ENCODE results near the gene ASF1B. TPM values are rescaled to one million over a fixed set of nuclear protein-coding genes. Genes with fewer than 3 reads are reported as not detected.
A peak's percentile ranks its signal among the peaks of the same experiment; 100 is the strongest.
"Not testable (repeated sequence)": the region's sequence is repeated elsewhere in the genome, so short reads cannot be mapped to it uniquely, and the experiment has no call there.

Gene ASF1B
- total and polyA plus RNA-seq, 4 donors, result 2.4 to 5.9 (median 3.8) TPM

- ATAC-seq (ENCODE audit: insufficient read depth, low FRiP score), result no peak
- 49 to 68% methylated on average over 11 to 14 of the region's 14 CpGs for WGBS, 2 donors
- H3K36me3 ChIP-seq (ENCODE audit: control insufficient read depth in 4 of 4, insufficient read depth in 4 of 4, low read length in 4 of 4), result peaks cover 0 to 2% (median 0%) of the 10 kb centered on the region in 4 donors
- H3K4me3 ChIP-seq, result no peak overlapping the region
- H3K9me3 ChIP-seq (ENCODE audit: control insufficient read depth in 4 of 4, insufficient read depth in 3 of 4, low read length in 3 of 4), result no peaks in the 10 kb centered on the region
- TF ChIP-seq, protein P1, sequence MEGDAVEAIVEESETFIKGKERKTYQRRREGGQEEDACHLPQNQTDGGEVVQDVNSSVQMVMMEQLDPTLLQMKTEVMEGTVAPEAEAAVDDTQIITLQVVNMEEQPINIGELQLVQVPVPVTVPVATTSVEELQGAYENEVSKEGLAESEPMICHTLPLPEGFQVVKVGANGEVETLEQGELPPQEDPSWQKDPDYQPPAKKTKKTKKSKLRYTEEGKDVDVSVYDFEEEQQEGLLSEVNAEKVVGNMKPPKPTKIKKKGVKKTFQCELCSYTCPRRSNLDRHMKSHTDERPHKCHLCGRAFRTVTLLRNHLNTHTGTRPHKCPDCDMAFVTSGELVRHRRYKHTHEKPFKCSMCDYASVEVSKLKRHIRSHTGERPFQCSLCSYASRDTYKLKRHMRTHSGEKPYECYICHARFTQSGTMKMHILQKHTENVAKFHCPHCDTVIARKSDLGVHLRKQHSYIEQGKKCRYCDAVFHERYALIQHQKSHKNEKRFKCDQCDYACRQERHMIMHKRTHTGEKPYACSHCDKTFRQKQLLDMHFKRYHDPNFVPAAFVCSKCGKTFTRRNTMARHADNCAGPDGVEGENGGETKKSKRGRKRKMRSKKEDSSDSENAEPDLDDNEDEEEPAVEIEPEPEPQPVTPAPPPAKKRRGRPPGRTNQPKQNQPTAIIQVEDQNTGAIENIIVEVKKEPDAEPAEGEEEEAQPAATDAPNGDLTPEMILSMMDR (IDR thresholded peaks at IDR 0.05; ENCODE audit: control extremely low read depth, extremely low read depth), result no peak
- DNase-seq, result peak; percentile 44 to 73 (median 62)
- H3K27ac ChIP-seq (ENCODE audit: low read depth in 1 of 2, low read length in 1 of 2), result no peak overlapping the region
- no peak overlapping the region for H3K9ac ChIP-seq (ENCODE audit: insufficient read depth in 1 of 2, low read length in 2 of 2)
- H3K4me1 ChIP-seq (ENCODE audit: control insufficient read depth in 5 of 5, insufficient read depth in 5 of 5, low read length in 5 of 5), result peaks cover 0 to 6% (median 0%) of the 10 kb centered on the region in 5 donors
- no peaks in the 10 kb centered on the region for H3K27me3 ChIP-seq (ENCODE audit: control insufficient read depth in 3 of 3, insufficient read depth in 3 of 3, low read length in 2 of 3)
Observed at GRCh38 chr19:14183741-14184350, 47.5 kb upstream of the ASF1B start.

GRCh38 chr19:14182476-14182875 is 46.1 kb upstream of the ASF1B start:
- no peak overlapping the region for H3K27ac ChIP-seq (ENCODE audit: low read depth in 1 of 2, low read length in 1 of 2)
- H3K9ac ChIP-seq (ENCODE audit: insufficient read depth in 1 of 2, low read length in 2 of 2), result no peak overlapping the region
- ATAC-seq (ENCODE audit: insufficient read depth, low FRiP score), result no peak
- no peaks in the 10 kb centered on the region for H3K27me3 ChIP-seq (ENCODE audit: control insufficient read depth in 3 of 3, insufficient read depth in 3 of 3, low read length in 2 of 3)
- H3K4me3 ChIP-seq, result no peak overlapping the region
- 90 to 95% methylated on average over 8 of the region's 8 CpGs for WGBS, 2 donors
- no peak for DNase-seq
- H3K9me3 ChIP-seq (ENCODE audit: control insufficient read depth in 4 of 4, insufficient read depth in 3 of 4, low read length in 3 of 4), result no peaks in the 10 kb centered on the region
- TF ChIP-seq, protein P1 (IDR thresholded peaks at IDR 0.05; ENCODE audit: control extremely low read depth, extremely low read depth), result no peak
- H3K36me3 ChIP-seq (ENCODE audit: control insufficient read depth in 4 of 4, insufficient read depth in 4 of 4, low read length in 4 of 4), result peaks cover 0 to 4% (median 0%) of the 10 kb centered on the region in 4 donors
- H3K4me1 ChIP-seq (ENCODE audit: control insufficient read depth in 5 of 5, insufficient read depth in 5 of 5, low read length in 5 of 5), result peaks cover 0 to 6% (median 0%) of the 10 kb centered on the region in 5 donors

DNA sequence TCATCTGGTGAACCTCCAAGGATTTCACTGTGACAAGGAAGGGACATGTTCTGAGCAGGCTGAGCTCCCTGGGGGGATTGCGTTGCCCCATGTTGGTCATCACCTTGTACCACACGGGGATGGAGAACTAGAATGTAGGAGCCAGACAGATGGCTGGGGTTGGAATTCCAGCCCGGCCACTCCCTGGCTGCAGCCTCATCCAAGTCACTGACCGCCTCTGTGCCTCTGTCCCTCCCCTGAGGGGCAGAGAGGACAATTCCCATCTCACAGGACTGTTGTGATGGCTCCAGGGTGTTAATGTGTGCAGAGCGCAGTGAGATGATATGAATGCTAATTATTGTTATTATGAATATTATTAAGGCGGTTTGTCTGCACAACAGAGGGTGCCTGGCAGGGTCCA is 45.5 kb upstream of the ASF1B start:
- H3K9me3 ChIP-seq (ENCODE audit: control insufficient read depth in 4 of 4, insufficient read depth in 3 of 4, low read length in 3 of 4), result no peaks in the 10 kb centered on the region
- H3K4me1 ChIP-seq (ENCODE audit: control insufficient read depth in 5 of 5, insufficient read depth in 5 of 5, low read length in 5 of 5), result peaks cover 0 to 6% (median 0%) of the 10 kb centered on the region in 5 donors
- WGBS, 2 donors, result 94 to 96% methylated on average over 6 of the region's 6 CpGs
- no peak overlapping the region for H3K4me3 ChIP-seq
- H3K27ac ChIP-seq (ENCODE audit: low read depth in 1 of 2, low read length in 1 of 2), result no peak overlapping the region
- H3K36me3 ChIP-seq (ENCODE audit: control insufficient read depth in 4 of 4, insufficient read depth in 4 of 4, low read length in 4 of 4), result peaks cover 0 to 5% (median 2%) of the 10 kb centered on the region in 4 donors
- TF ChIP-seq, protein P1 (IDR thresholded peaks at IDR 0.05; ENCODE audit: control extremely low read depth, extremely low read depth), result no peak
- DNase-seq (no peak), ATAC-seq (ENCODE audit: insufficient read depth, low FRiP score) (no peak)
- H3K9ac ChIP-seq (ENCODE audit: insufficient read depth in 1 of 2, low read length in 2 of 2), result no peak overlapping the region
- H3K27me3 ChIP-seq (ENCODE audit: control insufficient read depth in 3 of 3, insufficient read depth in 3 of 3, low read length in 2 of 3), result no peaks in the 10 kb centered on the region

DNA sequence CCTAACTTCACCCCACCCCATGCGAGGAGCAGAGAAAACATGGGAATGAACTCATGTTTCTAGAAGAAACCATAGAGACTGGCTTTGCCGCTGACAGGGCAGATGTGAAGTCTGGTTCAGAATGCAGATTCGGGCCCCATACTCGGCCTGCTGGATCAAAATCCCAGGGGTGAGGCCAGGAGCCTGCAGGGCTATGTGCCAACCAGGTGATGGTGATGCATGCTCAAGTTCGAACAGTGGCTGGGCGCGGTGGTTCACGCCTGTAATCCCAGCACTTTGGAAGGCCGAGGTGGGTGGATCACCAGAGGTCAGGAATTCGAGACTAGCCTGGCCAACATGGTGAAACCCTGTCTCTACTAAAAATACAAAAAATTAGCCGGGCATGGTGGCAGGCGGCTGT is 44.8 kb upstream of the ASF1B start:
- not testable (repeated sequence) for DNase-seq; H3K27me3 ChIP-seq (ENCODE audit: control insufficient read depth in 3 of 3, insufficient read depth in 3 of 3, low read length in 2 of 3); H3K4me1 ChIP-seq (ENCODE audit: control insufficient read depth in 5 of 5, insufficient read depth in 5 of 5, low read length in 5 of 5); H3K9ac ChIP-seq (ENCODE audit: insufficient read depth in 1 of 2, low read length in 2 of 2); H3K9me3 ChIP-seq (ENCODE audit: control insufficient read depth in 4 of 4, insufficient read depth in 3 of 4, low read length in 3 of 4); H3K4me3 ChIP-seq; H3K27ac ChIP-seq (ENCODE audit: low read depth in 1 of 2, low read length in 1 of 2); ATAC-seq (ENCODE audit: insufficient read depth, low FRiP score); H3K36me3 ChIP-seq (ENCODE audit: control insufficient read depth in 4 of 4, insufficient read depth in 4 of 4, low read length in 4 of 4)
- 92 to 97% methylated on average over 12 of the region's 12 CpGs for WGBS, 2 donors

Data from lung (tissue), 12 donors.